ENCODE results near the gene RNF157.

Gene RNF157

DNA sequence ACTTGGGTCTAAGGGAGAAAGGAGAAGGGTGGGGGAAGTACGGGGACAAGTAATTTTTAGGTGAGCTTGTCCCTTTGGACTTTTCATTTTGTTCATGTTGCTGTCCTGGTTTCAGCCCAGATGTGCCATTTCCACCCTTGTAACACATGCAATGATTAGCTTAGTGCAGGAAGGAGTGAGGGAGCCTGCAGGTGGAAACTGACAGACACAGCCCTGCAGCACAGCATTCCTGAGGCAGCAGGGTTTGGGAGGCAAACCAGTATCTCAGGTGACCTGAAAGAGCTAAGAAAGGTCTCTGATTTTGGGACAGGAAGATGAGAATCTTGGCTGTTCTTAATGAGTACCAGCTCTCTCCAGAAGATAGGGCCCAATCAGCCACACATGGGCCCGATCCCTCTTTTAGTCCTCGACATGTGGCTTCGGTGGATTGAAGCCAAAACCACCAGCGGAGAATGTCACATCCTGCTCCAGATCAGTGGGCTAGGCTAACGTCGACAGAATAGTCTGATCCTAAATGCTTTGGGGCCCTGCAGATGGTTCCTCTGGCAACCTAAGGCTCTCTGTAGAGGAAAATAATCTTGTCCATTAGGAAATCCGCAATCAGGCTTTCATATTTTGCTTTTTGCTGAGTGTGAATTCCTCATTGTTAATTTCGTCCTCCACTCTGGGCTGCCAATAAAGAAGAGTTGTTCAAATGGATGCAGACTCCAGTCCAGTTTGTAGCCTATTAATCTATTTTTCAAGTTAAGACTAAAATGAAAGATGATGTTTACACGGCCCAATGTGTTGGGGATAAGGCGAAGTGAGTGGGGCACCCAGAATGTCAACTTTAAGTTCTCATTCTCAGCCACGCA is 3.8 kb upstream of the RNF157 start:
- TF ChIP-seq CTCF (IDR thresholded peaks at IDR 0.05; ENCODE audit: low read length, missing control alignments) = no peak
- H3K4me3 ChIP-seq (replicated peaks; ENCODE audit: low read depth, low read length) = no peak overlapping the region
- no peak for DNase-seq (ENCODE audit: low read depth)

GRCh38 chr17:76241691-76242255 is 1.5 kb upstream of the RNF157 start:
- TF ChIP-seq CTCF (IDR thresholded peaks at IDR 0.05; ENCODE audit: low read length, missing control alignments) = no peak
- no peak for DNase-seq (ENCODE audit: low read depth)
- no peak overlapping the region for H3K4me3 ChIP-seq (replicated peaks; ENCODE audit: low read depth, low read length)

DNA sequence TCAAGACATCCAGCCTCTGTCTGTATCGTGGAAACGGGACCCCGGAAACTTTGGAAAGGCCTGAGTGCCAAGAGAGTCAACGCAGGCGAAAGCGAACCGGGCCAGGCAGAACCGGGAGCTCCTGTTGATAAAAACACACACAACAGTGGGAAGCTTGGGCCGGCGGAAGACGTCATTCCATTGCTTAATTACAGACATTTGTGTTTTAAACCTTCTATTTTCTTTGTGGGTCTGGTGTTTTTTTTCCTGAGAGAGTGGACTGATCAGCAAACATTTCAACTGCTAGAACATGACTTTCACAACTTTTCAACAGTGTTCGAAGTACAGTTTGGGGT is 878 bp upstream of the RNF157 start:
- TF ChIP-seq CTCF (IDR thresholded peaks at IDR 0.05; ENCODE audit: low read length, missing control alignments) = no peak
- no peak for DNase-seq (ENCODE audit: low read depth)
- peak overlapping the region; percentile 55 for H3K4me3 ChIP-seq (replicated peaks; ENCODE audit: low read depth, low read length)

DNA sequence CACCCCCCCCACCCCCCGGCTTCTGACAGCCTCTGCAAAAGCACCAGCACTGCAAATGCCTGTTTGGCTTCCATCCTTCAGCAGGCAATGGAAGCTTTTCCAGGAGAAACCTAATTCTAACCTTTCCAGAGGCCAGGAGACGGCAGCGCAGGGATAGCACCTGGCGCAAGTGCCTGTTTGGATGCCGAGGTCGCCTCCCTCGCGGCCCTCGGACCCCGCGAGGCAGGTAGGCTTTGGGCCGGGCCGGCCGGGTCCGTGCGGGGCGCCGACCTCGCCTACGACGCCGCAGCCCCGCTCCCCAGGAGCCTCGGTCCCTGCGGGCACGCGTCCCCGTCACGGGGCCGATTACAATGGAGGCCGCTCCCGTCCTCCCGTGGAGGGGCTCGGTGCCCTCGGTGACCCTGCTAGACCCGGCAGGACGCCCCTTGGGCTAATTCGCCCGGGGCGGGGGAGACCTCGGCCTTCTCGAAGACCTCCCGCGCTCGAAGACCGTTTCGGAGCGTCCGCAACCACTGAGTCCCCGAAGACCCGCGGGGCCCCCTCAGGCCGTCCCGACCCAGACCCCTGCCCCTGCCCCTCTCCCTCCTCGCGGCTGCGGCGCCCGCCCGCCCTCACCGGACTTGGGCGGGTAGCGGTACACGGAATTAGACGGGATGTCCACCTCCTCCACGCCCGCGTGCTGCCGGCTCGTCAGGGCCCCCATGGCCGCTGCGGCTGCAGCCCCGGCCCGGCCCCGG is 587 bp downstream of the RNF157 start:
- no peak for TF ChIP-seq CTCF (IDR thresholded peaks at IDR 0.05; ENCODE audit: low read length, missing control alignments)
- no peak for DNase-seq (ENCODE audit: low read depth)
- no peak overlapping the region for H3K4me3 ChIP-seq (replicated peaks; ENCODE audit: low read depth, low read length)

DNA sequence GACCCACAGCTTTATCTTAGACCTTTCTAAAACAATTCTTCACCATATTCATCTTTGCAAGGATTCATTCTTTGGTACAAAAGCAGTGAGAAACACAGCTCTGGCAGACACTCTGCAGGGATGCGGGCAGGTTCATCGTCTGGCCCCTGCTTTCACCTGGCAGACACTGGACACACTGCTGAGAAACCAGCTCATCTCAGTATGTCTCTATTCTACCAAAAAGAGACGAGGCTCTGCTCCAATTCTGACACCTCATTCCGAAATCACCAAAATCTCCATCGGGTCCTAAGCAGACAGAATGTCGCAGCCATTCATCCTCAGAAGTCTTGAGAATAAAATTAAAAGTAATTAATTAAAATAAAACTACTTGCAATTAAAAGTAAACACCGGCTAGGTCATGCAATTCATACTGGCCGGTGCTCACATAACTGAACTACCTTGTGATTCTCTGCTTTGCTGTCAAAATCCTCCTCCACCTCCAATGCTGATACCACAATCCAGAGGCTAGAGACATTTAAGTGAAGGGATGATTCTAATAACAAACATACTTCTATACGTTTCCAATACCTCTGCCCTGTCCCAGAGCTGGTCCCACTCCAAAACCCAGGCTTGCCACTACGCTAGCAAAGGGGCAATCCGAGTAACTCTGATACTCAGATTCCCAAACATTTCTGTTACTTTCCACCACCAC is 1.3 kb downstream of the RNF157 start:
- no peak overlapping the region for H3K4me3 ChIP-seq (replicated peaks; ENCODE audit: low read depth, low read length)
- TF ChIP-seq CTCF (IDR thresholded peaks at IDR 0.05; ENCODE audit: low read length, missing control alignments) = no peak
- DNase-seq (ENCODE audit: low read depth) = no peak

GRCh38 chr17:76237859-76238313 is 2.4 kb downstream of the RNF157 start:
- no peak overlapping the region for H3K4me3 ChIP-seq (replicated peaks; ENCODE audit: low read depth, low read length)
- no peak for TF ChIP-seq CTCF (IDR thresholded peaks at IDR 0.05; ENCODE audit: low read length, missing control alignments)
- DNase-seq (ENCODE audit: low read depth) = no peak

Data from fibroblast of pulmonary artery (primary cell).